Measurements from ENCODE around the gene MUC5AC.
"Not testable (repeated sequence)": the region's sequence is repeated elsewhere in the genome, so short reads cannot be mapped to it uniquely, and the experiment has no call there.

DNA sequence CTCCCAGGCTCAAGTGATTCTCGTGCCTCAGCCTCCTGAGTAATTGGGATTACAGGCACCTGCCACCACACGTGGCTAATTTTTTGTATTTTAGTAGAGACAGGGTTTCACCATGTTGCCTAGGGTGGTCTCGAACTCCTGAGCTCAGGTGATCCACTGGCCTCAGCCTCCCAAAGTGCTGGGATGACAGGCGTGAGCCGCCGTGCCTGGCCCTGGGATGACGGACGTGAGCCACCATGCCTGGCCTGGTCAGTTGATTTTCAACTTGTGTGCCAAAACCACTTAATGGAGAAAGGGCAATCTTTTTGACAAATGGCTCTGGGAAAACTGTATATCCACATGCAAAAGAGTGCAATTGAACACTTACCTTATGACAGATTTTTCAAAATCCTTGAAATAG lies 58.1 kb downstream of the MUC5AC start:
- TF ChIP-seq, protein P1, sequence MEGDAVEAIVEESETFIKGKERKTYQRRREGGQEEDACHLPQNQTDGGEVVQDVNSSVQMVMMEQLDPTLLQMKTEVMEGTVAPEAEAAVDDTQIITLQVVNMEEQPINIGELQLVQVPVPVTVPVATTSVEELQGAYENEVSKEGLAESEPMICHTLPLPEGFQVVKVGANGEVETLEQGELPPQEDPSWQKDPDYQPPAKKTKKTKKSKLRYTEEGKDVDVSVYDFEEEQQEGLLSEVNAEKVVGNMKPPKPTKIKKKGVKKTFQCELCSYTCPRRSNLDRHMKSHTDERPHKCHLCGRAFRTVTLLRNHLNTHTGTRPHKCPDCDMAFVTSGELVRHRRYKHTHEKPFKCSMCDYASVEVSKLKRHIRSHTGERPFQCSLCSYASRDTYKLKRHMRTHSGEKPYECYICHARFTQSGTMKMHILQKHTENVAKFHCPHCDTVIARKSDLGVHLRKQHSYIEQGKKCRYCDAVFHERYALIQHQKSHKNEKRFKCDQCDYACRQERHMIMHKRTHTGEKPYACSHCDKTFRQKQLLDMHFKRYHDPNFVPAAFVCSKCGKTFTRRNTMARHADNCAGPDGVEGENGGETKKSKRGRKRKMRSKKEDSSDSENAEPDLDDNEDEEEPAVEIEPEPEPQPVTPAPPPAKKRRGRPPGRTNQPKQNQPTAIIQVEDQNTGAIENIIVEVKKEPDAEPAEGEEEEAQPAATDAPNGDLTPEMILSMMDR (IDR thresholded peaks at IDR 0.05; ENCODE audit: borderline replicate concordance, extremely low read depth, low read length, poor library complexity, severe bottlenecking) = not testable (repeated sequence)
- not testable (repeated sequence) for TF ChIP-seq EZH2 (IDR thresholded peaks at IDR 0.05; ENCODE audit: borderline replicate concordance, low read depth, low read length, severe bottlenecking)

All from DND-41 (cell line).